Neural cell (in vitro differentiated cells): ENCODE measurements around the gene RMDN3. TPM values are rescaled to one million over a fixed set of nuclear protein-coding genes. Genes with fewer than 3 reads are reported as not detected.

Experiments
- H2AFZ ChIP-seq: fragments of 200-600, 300-800 bp; sonication (generic), shearing (Covaris generic); 2 replicates; pipeline ENCODE4 v1.6.0; 2014; ENCODE audit warnings: low read depth, mild to moderate bottlenecking, antibody characterized with exemption, low read length, moderate library complexity
- H3F3A ChIP-seq: fragments of 200-600 bp; shearing (Covaris generic); 2 replicates; pipeline ENCODE4 v1.6.1; 2016; ENCODE audit warnings: mild to moderate bottlenecking, moderate library complexity, mixed read lengths, antibody characterized with exemption, low read length; ENCODE audit not compliant: insufficient read depth, poor library complexity, severe bottlenecking
- H3K27ac ChIP-seq: fragments of 200-600, 300-800 bp; sonication (generic), shearing (Covaris generic); 2 replicates; pipeline ENCODE4 v1.5.1; 2014; ENCODE audit warnings: mild to moderate bottlenecking, low read length, moderate library complexity
- H3K27me3 ChIP-seq: fragments of 300-800, 200-600 bp; sonication (generic), shearing (Covaris generic); 2 replicates; pipeline ENCODE4 v1.6.0; 2014; ENCODE audit warnings: mild to moderate bottlenecking, low read depth, low read length, moderate library complexity; ENCODE audit not compliant: insufficient read depth
- H3K36me3 ChIP-seq: fragments of 300-800, 200-600 bp; sonication (generic), shearing (Covaris generic); 2 replicates; pipeline ENCODE4 v1.5.1; 2014; ENCODE audit warnings: mild to moderate bottlenecking, antibody characterized with exemption, low read length, moderate library complexity; ENCODE audit not compliant: insufficient read depth
- H3K4me2 ChIP-seq: fragments of 300-800, 200-600 bp; sonication (generic), shearing (Covaris generic); 2 replicates; pipeline ENCODE4 v1.6.0; 2014; ENCODE audit warnings: mild to moderate bottlenecking, low read length
- H3K4me3 ChIP-seq: fragments of 300-800, 200-600 bp; sonication (generic), shearing (Covaris generic); 2 replicates; pipeline ENCODE4 v1.5.1; 2014; ENCODE audit warnings: mild to moderate bottlenecking, low read length, moderate library complexity
- H3K79me2 ChIP-seq: fragments of 200-600 bp; shearing (Covaris generic); replicated peaks from 2 replicates; pipeline ENCODE4 v1.6.0; 2014; ENCODE audit warnings: mild to moderate bottlenecking, low read length, moderate library complexity; ENCODE audit not compliant: insufficient read depth
- H3K9ac ChIP-seq: fragments of 300-800, 200-600 bp; sonication (generic), shearing (Covaris generic); 2 replicates; pipeline ENCODE4 v1.6.1; 2016; ENCODE audit warnings: mild to moderate bottlenecking, low read length, mixed read lengths
- H3K9me2 ChIP-seq: fragments of 200-600 bp; shearing (Covaris generic); 2 replicates; pipeline ENCODE4 v1.6.1; 2016; ENCODE audit warnings: mild to moderate bottlenecking, low read length, mixed read lengths; ENCODE audit not compliant: insufficient read depth
- H3K9me3 ChIP-seq: fragments of 200-600, 300-800 bp; sonication (generic), shearing (Covaris generic); 2 replicates; pipeline ENCODE4 v1.6.1; 2016; ENCODE audit warnings: mild to moderate bottlenecking, mixed run types, low read length, moderate library complexity, mixed read lengths
- H4K20me1 ChIP-seq: fragments of 200-600 bp; shearing (Covaris generic); 2 replicates; pipeline ENCODE4 v1.6.1; 2016; ENCODE audit warnings: mild to moderate bottlenecking, mixed run types; ENCODE audit not compliant: insufficient read depth
- EP300 ChIP-seq: fragments of 450-650 bp; conservative IDR thresholded peaks from 2 replicates; pipeline ENCODE4 v1.6.1; 2014; ENCODE audit warnings: antibody characterized with exemption, mild to moderate bottlenecking, moderate library complexity; ENCODE audit not compliant: poor library complexity, severe bottlenecking
- EZH2 ChIP-seq: fragments of 200-600, 300-800 bp; shearing (Covaris generic), sonication (generic); IDR thresholded peaks from 2 replicates; pipeline ENCODE4 v1.6.1; 2014; ENCODE audit warnings: antibody characterized with exemption, low read length, borderline replicate concordance, mild to moderate bottlenecking; ENCODE audit not compliant: insufficient read depth, poor library complexity, severe bottlenecking
- MXI1 ChIP-seq: fragments of 450-650 bp; conservative IDR thresholded peaks from 2 replicates; pipeline ENCODE4 v1.6.1; 2014; ENCODE audit warnings: antibody characterized with exemption, mild to moderate bottlenecking; ENCODE audit not compliant: poor library complexity, severe bottlenecking
- POLR2AphosphoS5 ChIP-seq: IDR thresholded peaks from 2 replicates; pipeline ENCODE4 v1.6.1; 2012
- RAD21 ChIP-seq: fragments of 450-650 bp; conservative IDR thresholded peaks from 2 replicates; pipeline ENCODE4 v1.6.1; 2014; ENCODE audit warnings: antibody characterized with exemption, mild to moderate bottlenecking, moderate library complexity
- SMC3 ChIP-seq: fragments of 450-650 bp; conservative IDR thresholded peaks from 2 replicates; pipeline ENCODE4 v1.6.1; 2014; ENCODE audit warnings: antibody characterized with exemption, mild to moderate bottlenecking, moderate library complexity; ENCODE audit not compliant: poor library complexity
- TAF1 ChIP-seq: IDR thresholded peaks from 2 replicates; pipeline ENCODE4 v1.6.1; 2012; ENCODE audit warnings: low read depth
- polyA plus RNA-seq: library from polyadenylated mRNA; depleted of rRNA; stranded (reverse); fragments of >200 nt; gene quantifications from 2 replicates; pipeline ENCODE4 v1.2.3, GENCODE V29; 2014
- TF ChIP-seq, protein P1 (sequence below): fragments of 450-650 bp; IDR thresholded peaks from 2 replicates; pipeline ENCODE4 v1.5.1; 2014; ENCODE audit warnings: antibody characterized with exemption, mild to moderate bottlenecking, moderate library complexity; ENCODE audit not compliant: poor library complexity, severe bottlenecking
- TF ChIP-seq, protein P2 (sequence below): IDR thresholded peaks from 2 replicates; pipeline ENCODE4 v1.6.1; 2012; ENCODE audit warnings: borderline replicate concordance

Gene RMDN3
- polyA plus RNA-seq, 1 donor from 2014 or later: 24.7 TPM

DNA sequence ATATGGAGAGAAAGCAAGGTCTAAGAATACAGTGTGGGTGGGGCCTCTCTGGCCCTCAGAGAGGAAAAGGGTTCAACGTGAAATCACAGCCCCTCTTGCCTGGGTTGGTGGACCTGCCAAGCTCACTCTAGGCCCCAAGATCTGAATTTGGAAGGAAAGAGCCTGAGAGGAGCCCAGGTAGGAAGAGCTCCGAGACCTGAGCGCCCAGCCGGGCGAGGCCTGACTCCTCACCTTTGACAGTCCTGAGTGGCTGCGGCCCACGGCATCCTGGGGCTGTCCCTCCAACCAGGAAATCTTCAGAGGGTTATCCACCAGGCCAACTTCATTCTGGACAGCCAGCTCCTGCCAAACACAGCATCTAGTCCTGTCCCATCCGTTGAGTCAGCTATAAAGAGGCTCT, 18.4 kb upstream of the RMDN3 start:
- no peak overlapping the region for H3K4me3 ChIP-seq
- H3K36me3 ChIP-seq: no peaks in the 10 kb centered on the region
- H3F3A ChIP-seq: no peaks in the 10 kb centered on the region
- H3K27ac ChIP-seq: no peak overlapping the region
- no peaks in the 10 kb centered on the region for H4K20me1 ChIP-seq
- H3K27me3 ChIP-seq: no peaks in the 10 kb centered on the region
- H2AFZ ChIP-seq: no peak overlapping the region
- TF ChIP-seq EZH2: no peak
- TF ChIP-seq RAD21: no peak
- TF ChIP-seq, protein P1, sequence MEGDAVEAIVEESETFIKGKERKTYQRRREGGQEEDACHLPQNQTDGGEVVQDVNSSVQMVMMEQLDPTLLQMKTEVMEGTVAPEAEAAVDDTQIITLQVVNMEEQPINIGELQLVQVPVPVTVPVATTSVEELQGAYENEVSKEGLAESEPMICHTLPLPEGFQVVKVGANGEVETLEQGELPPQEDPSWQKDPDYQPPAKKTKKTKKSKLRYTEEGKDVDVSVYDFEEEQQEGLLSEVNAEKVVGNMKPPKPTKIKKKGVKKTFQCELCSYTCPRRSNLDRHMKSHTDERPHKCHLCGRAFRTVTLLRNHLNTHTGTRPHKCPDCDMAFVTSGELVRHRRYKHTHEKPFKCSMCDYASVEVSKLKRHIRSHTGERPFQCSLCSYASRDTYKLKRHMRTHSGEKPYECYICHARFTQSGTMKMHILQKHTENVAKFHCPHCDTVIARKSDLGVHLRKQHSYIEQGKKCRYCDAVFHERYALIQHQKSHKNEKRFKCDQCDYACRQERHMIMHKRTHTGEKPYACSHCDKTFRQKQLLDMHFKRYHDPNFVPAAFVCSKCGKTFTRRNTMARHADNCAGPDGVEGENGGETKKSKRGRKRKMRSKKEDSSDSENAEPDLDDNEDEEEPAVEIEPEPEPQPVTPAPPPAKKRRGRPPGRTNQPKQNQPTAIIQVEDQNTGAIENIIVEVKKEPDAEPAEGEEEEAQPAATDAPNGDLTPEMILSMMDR: no peak
- TF ChIP-seq POLR2AphosphoS5: no peak
- TF ChIP-seq SMC3: no peak
- TF ChIP-seq MXI1: no peak
- no peak for TF ChIP-seq EP300
- no peak for TF ChIP-seq TAF1
- TF ChIP-seq, protein P2, sequence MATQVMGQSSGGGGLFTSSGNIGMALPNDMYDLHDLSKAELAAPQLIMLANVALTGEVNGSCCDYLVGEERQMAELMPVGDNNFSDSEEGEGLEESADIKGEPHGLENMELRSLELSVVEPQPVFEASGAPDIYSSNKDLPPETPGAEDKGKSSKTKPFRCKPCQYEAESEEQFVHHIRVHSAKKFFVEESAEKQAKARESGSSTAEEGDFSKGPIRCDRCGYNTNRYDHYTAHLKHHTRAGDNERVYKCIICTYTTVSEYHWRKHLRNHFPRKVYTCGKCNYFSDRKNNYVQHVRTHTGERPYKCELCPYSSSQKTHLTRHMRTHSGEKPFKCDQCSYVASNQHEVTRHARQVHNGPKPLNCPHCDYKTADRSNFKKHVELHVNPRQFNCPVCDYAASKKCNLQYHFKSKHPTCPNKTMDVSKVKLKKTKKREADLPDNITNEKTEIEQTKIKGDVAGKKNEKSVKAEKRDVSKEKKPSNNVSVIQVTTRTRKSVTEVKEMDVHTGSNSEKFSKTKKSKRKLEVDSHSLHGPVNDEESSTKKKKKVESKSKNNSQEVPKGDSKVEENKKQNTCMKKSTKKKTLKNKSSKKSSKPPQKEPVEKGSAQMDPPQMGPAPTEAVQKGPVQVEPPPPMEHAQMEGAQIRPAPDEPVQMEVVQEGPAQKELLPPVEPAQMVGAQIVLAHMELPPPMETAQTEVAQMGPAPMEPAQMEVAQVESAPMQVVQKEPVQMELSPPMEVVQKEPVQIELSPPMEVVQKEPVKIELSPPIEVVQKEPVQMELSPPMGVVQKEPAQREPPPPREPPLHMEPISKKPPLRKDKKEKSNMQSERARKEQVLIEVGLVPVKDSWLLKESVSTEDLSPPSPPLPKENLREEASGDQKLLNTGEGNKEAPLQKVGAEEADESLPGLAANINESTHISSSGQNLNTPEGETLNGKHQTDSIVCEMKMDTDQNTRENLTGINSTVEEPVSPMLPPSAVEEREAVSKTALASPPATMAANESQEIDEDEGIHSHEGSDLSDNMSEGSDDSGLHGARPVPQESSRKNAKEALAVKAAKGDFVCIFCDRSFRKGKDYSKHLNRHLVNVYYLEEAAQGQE: no peak
- H3K9me3 ChIP-seq: no peaks in the 10 kb centered on the region
- no peak overlapping the region for H3K4me2 ChIP-seq
- H3K9ac ChIP-seq: no peak overlapping the region
- H3K9me2 ChIP-seq: no peaks in the 10 kb centered on the region
- no peaks in the 10 kb centered on the region for H3K79me2 ChIP-seq

DNA sequence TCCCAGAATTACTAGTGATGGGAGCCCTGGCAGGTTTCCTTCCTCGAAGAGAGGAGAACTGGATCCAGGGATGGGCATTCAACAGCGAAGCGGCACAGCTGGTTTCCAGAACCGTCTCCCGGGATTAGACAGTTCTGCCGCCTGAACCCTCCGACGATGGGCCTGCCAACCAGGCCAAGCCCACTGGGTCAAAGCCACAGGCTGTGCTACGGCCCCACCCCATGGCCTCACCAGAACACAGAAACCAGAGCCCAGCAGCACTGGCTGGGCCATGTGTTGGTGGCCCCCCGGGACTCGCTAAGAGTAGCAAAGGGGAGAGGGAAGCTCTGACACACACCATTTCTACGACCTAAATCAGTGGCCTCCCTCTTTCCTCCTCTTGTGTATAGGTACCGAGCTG, 17.0 kb upstream of the RMDN3 start:
- no peak overlapping the region for H3K27ac ChIP-seq
- no peaks in the 10 kb centered on the region for H3K9me3 ChIP-seq
- no peak overlapping the region for H3K4me2 ChIP-seq
- no peak for TF ChIP-seq RAD21
- TF ChIP-seq, protein P1: no peak
- H4K20me1 ChIP-seq: no peaks in the 10 kb centered on the region
- H3K9ac ChIP-seq: no peak overlapping the region
- no peak overlapping the region for H3K4me3 ChIP-seq
- no peaks in the 10 kb centered on the region for H3F3A ChIP-seq
- H2AFZ ChIP-seq: no peak overlapping the region
- H3K27me3 ChIP-seq: no peaks in the 10 kb centered on the region
- H3K9me2 ChIP-seq: no peaks in the 10 kb centered on the region
- H3K36me3 ChIP-seq: no peaks in the 10 kb centered on the region
- H3K79me2 ChIP-seq: no peaks in the 10 kb centered on the region
